Keratinocyte (primary cell): Measurements from ENCODE around the gene STXBP1. TPM values are rescaled to one million over a fixed set of nuclear protein-coding genes. Genes with fewer than 3 reads are reported as not detected.

Source experiments
- DNase-seq: peaks from one replicate; pipeline ENCODE4 v3.0.0-alpha.2; 2011; ENCODE audit warnings: low read depth, missing footprints, low spot score
- FAIRE-seq: peaks from 2 replicates; lab custom pipeline; 2011; peaks lifted over from hg19 to GRCh38; lab: Jason Lieb, UNC
- H2AFZ ChIP-seq: 2 replicates; pipeline ENCODE4 v1.6.0; 2012; ENCODE audit warnings: low read length, control low read depth, inconsistent platforms; ENCODE audit not compliant: control insufficient read depth
- H3K27ac ChIP-seq: 2 replicates; pipeline ENCODE4 v1.5.1; 2011; ENCODE audit warnings: low read length; ENCODE audit not compliant: control insufficient read depth, insufficient read depth
- H3K27me3 ChIP-seq: 3 replicates; pipeline ENCODE4 v1.6.0; 2011; ENCODE audit warnings: low read length; ENCODE audit not compliant: control insufficient read depth, insufficient read depth; ENCODE audit errors: extremely low read depth
- H3K36me3 ChIP-seq, 2 experiments: 2 replicates in 1 of 2; 3 replicates in 1 of 2; pipeline ENCODE4 v1.5.1; 2011; ENCODE audit warnings: low read length in 2 of 2, mild to moderate bottlenecking in 1 of 2; ENCODE audit not compliant: control insufficient read depth in 2 of 2, insufficient read depth in 2 of 2; ENCODE audit errors: extremely low read depth in 1 of 2
- H3K4me1 ChIP-seq: 3 replicates; pipeline ENCODE4 v1.5.1; 2011; ENCODE audit warnings: low read length; ENCODE audit not compliant: control insufficient read depth, insufficient read depth; ENCODE audit errors: extremely low read depth
- H3K4me2 ChIP-seq: 3 replicates; pipeline ENCODE4 v1.6.0; 2011; ENCODE audit warnings: low read depth, low read length; ENCODE audit not compliant: control insufficient read depth, insufficient read depth; ENCODE audit errors: extremely low read depth
- H3K4me3 ChIP-seq, 3 experiments: fragments of 200-600 bp in 1 of 3; sonication (generic) in 1 of 3; 2 replicates in 2 of 3; 3 replicates in 1 of 3; pipeline ENCODE4 v1.5.1; 2011 to 2016; ENCODE audit warnings: low read length in 3 of 3, mild to moderate bottlenecking in 3 of 3, control low read depth in 2 of 3, inconsistent platforms in 1 of 3, low read depth in 1 of 3, mixed read lengths in 1 of 3, mixed run types in 1 of 3, moderate library complexity in 1 of 3; ENCODE audit not compliant: control insufficient read depth in 2 of 3, insufficient read depth in 2 of 3; ENCODE audit errors: extremely low read depth in 1 of 3
- H3K79me2 ChIP-seq: 2 replicates; pipeline ENCODE4 v1.6.0; 2012; ENCODE audit warnings: low read length; ENCODE audit not compliant: control insufficient read depth, insufficient read depth
- H3K9ac ChIP-seq: 3 replicates; pipeline ENCODE4 v1.6.0; 2011; ENCODE audit warnings: low read length; ENCODE audit not compliant: control insufficient read depth, insufficient read depth; ENCODE audit errors: extremely low read depth
- H3K9me1 ChIP-seq: 3 replicates; pipeline ENCODE4 v1.6.0; 2011; ENCODE audit warnings: low read length; ENCODE audit not compliant: control insufficient read depth, insufficient read depth; ENCODE audit errors: extremely low read depth
- H3K9me3 ChIP-seq: 2 replicates; pipeline ENCODE4 v1.5.1; 2012; ENCODE audit warnings: low read depth, low read length; ENCODE audit not compliant: control insufficient read depth
- H4K20me1 ChIP-seq: 3 replicates; pipeline ENCODE4 v1.6.0; 2011; ENCODE audit warnings: low read length; ENCODE audit not compliant: control insufficient read depth, insufficient read depth; ENCODE audit errors: extremely low read depth
- EZH2 ChIP-seq: IDR thresholded peaks from one replicate; pipeline ENCODE4 v1.6.1; 2012; ENCODE audit warnings: inconsistent platforms, mild to moderate bottlenecking, low read length, moderate library complexity
- dilution Hi-C: fragments of 300-500 bp; cut with MboI; formaldehyde crosslinking; loops from one replicate; pipeline ENCODE4 v1.7.0; 2020; ENCODE audit warnings: low sequenced_read_pairs; ENCODE audit not compliant: extremely low pct_ligation_motif_present
- polyA plus RNA-seq, 5 experiments: library from polyadenylated mRNA; depleted of rRNA in 3 of 5; stranded (reverse) in 3 of 5; stranded (forward) in 1 of 5; unstranded in 1 of 5; fragments of >200 nt; gene quantifications; 1 replicate in 1 of 5; 2 replicates in 3 of 5; 3 replicates in 1 of 5; pipeline versions ENCODE4 v1.2.1 to v1.2.3, GENCODE V29; 2011 to 2012; ENCODE audit warnings: missing spikeins in 2 of 5, low read depth in 1 of 5, low replicate concordance in 1 of 5
- TF ChIP-seq, protein P1 (sequence below), 3 experiments: IDR thresholded peaks in 1 of 3; conservative IDR thresholded peaks in 1 of 3; optimal IDR thresholded peaks in 1 of 3; 2 replicates in 2 of 3; 3 replicates in 1 of 3; pipeline versions ENCODE3 to v1.5.1; 2011; ENCODE audit warnings: low read length in 3 of 3, mild to moderate bottlenecking in 3 of 3, moderate library complexity in 2 of 3, control low read depth in 1 of 3, inconsistent platforms in 1 of 3; ENCODE audit not compliant: insufficient read depth in 2 of 3; ENCODE audit errors: extremely low read depth in 1 of 3

The STXBP1 gene
- polyA plus RNA-seq, 1 donor (not counting 4 experiments of a cell fraction or from before 2014, with no cell fraction given) = 17.1 TPM

DNA sequence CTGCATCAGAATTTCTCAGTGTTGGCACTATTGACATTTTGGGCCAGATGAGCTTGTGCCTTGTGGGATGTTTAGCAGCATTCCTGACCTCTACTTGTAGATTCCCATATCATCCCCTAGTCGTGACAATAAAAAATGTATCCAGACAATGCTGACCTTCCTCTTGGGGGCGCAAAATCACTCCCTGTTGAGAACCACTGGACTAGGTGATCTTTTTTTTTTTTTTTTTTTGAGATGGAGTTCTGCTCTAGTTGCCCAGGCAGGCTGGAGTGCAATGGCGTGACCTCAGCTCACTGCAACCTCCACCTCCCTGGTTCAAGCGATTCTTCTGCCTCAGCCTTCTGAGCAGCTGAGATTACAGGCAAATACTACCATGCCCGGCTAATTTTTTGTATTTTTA lies 22.6 kb downstream of the STXBP1 start:
- H3K79me2 ChIP-seq = peaks cover 6% of the 10 kb centered on the region
- H3K36me3 ChIP-seq = no peaks in the 10 kb centered on the region
- no peak overlapping the region for H3K4me2 ChIP-seq
- H4K20me1 ChIP-seq = no peaks in the 10 kb centered on the region
- no peak for TF ChIP-seq EZH2
- TF ChIP-seq, protein P1, sequence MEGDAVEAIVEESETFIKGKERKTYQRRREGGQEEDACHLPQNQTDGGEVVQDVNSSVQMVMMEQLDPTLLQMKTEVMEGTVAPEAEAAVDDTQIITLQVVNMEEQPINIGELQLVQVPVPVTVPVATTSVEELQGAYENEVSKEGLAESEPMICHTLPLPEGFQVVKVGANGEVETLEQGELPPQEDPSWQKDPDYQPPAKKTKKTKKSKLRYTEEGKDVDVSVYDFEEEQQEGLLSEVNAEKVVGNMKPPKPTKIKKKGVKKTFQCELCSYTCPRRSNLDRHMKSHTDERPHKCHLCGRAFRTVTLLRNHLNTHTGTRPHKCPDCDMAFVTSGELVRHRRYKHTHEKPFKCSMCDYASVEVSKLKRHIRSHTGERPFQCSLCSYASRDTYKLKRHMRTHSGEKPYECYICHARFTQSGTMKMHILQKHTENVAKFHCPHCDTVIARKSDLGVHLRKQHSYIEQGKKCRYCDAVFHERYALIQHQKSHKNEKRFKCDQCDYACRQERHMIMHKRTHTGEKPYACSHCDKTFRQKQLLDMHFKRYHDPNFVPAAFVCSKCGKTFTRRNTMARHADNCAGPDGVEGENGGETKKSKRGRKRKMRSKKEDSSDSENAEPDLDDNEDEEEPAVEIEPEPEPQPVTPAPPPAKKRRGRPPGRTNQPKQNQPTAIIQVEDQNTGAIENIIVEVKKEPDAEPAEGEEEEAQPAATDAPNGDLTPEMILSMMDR (optimal IDR thresholded peaks at IDR 0.05 in 1 of 3, IDR thresholded peaks at IDR 0.05 in 1 of 3, conservative IDR thresholded peaks at IDR 0.05 in 1 of 3; ENCODE audit: extremely low read depth in 1 of 3, insufficient read depth in 2 of 3, low read length in 3 of 3) = peak in 1 of 3 experiments; percentile 14
- H3K4me1 ChIP-seq = peaks cover 20% of the 10 kb centered on the region
- H3K9ac ChIP-seq = no peak overlapping the region
- H3K27ac ChIP-seq = no peak overlapping the region
- no peak overlapping the region for H2AFZ ChIP-seq
- no peak for DNase-seq
- no peaks in the 10 kb centered on the region for H3K27me3 ChIP-seq
- no peaks in the 10 kb centered on the region for H3K9me3 ChIP-seq
- no peak overlapping the region for H3K4me3 ChIP-seq
- dilution Hi-C loops = no loop called here
- no peaks in the 10 kb centered on the region for H3K9me1 ChIP-seq
- no peak for FAIRE-seq

DNA sequence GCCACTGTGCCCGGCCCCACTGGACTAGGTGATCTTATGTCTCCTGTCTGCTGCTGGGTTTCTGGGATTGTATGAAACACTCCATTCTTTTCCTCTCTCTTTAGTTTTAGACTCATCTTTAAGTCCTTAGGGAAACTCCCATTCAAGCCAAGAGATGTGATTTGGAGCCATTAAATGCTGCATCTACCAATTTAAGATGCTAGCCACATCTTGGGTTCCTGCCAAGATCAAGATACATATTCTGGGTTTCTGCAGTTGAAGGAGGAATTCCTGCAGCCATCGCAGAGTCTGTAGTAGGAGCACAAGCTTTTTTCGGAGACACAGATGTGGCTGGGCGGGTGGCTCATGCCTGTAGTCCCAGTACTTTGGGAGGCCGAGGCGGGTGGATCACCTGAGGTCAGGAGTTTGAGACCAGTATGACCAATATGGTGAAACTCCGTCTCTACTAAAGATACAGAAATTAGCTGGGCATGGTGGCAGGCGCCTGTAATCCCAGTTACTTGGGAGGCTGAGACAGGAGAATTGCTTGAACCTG lies 23.2 kb downstream of the STXBP1 start:
- DNase-seq (no peak), FAIRE-seq (no peak)
- dilution Hi-C loops = no loop called here
- H3K4me1 ChIP-seq = peaks cover 18% of the 10 kb centered on the region
- H3K9me3 ChIP-seq = no peaks in the 10 kb centered on the region
- no peaks in the 10 kb centered on the region for H3K9me1 ChIP-seq
- no peak overlapping the region for H3K4me2 ChIP-seq
- TF ChIP-seq EZH2 = no peak
- TF ChIP-seq, protein P1 (optimal IDR thresholded peaks at IDR 0.05 in 1 of 3, IDR thresholded peaks at IDR 0.05 in 1 of 3, conservative IDR thresholded peaks at IDR 0.05 in 1 of 3; ENCODE audit: extremely low read depth in 1 of 3, insufficient read depth in 2 of 3, low read length in 3 of 3) = no peak
- no peaks in the 10 kb centered on the region for H3K36me3 ChIP-seq
- H3K4me3 ChIP-seq = no peak overlapping the region
- H4K20me1 ChIP-seq = no peaks in the 10 kb centered on the region
- H3K9ac ChIP-seq = no peak overlapping the region
- no peak overlapping the region for H3K27ac ChIP-seq
- H3K27me3 ChIP-seq = no peaks in the 10 kb centered on the region
- no peak overlapping the region for H2AFZ ChIP-seq
- H3K79me2 ChIP-seq = peaks cover 4% of the 10 kb centered on the region
